NCI-H2171 treated with DMSO at 0.1 percent for 48 hours (cell line): ENCODE measurements around the gene FSIP1.

Experiments used
- DNase-seq: peaks from one replicate; lab custom pipeline; 2025; lab: John Stamatoyannopoulos, UW

Gene FSIP1

GRCh38 chr15:39582286-39582976 is 200.2 kb downstream of the FSIP1 start:
- DNase-seq: no peak

GRCh38 chr15:39581793-39582285 is 200.8 kb downstream of the FSIP1 start:
- no peak for DNase-seq

GRCh38 chr15:39581242-39581792 is 201.3 kb downstream of the FSIP1 start:
- no peak for DNase-seq

GRCh38 chr15:39580485-39581241 is 202.0 kb downstream of the FSIP1 start, which contains the start of gene THBS1:
Gene THBS1 (plus strand): TSS chr15:39581079. CDS start chr15:39581858, 779 bp downstream.
- peak; percentile 43 for DNase-seq

GRCh38 chr15:39580117-39580484 is 202.5 kb downstream of the FSIP1 start:
- peak; percentile 90 for DNase-seq

- peak; percentile 73 for DNase-seq
These were observed 203.0 kb downstream of the FSIP1 start for GRCh38 chr15:39579487-39580116.

- no peak for DNase-seq
These were observed 203.7 kb downstream of the FSIP1 start for GRCh38 chr15:39578851-39579486.

- DNase-seq: peak; percentile 56
These were observed 207.5 kb downstream of the FSIP1 start for GRCh38 chr15:39575180-39575579.

- DNase-seq: no peak
These were observed 208.2 kb downstream of the FSIP1 start for GRCh38 chr15:39574427-39574826.

- DNase-seq: no peak
These were observed 208.8 kb downstream of the FSIP1 start for GRCh38 chr15:39573844-39574243.

- no peak for DNase-seq
These were observed 209.4 kb downstream of the FSIP1 start for GRCh38 chr15:39573287-39573686.

- DNase-seq: no peak
These were observed 216.8 kb downstream of the FSIP1 start for GRCh38 chr15:39565851-39566250.

GRCh38 chr15:39564972-39565665 is 217.5 kb downstream of the FSIP1 start:
- DNase-seq: peak; percentile 19

- peak; percentile 94 for DNase-seq
These were observed 224.2 kb downstream of the FSIP1 start for GRCh38 chr15:39558421-39558820.

- DNase-seq: peak; percentile 98
These were observed 226.2 kb downstream of the FSIP1 start for GRCh38 chr15:39556461-39556860.

- peak; percentile 75 for DNase-seq
These were observed 226.8 kb downstream of the FSIP1 start for GRCh38 chr15:39555885-39556284.

GRCh38 chr15:39554746-39555387 is 227.8 kb downstream of the FSIP1 start:
- DNase-seq: no peak

- DNase-seq: peak; percentile 83
These were observed 228.5 kb downstream of the FSIP1 start for GRCh38 chr15:39553947-39554693.

GRCh38 chr15:39552556-39552955 is 230.1 kb downstream of the FSIP1 start:
- DNase-seq: no peak

- DNase-seq: no peak
These were observed 231.2 kb downstream of the FSIP1 start for GRCh38 chr15:39551476-39551875.
